Smooth muscle cell (in vitro differentiated cells): Measurements from ENCODE around the gene OTOF. TPM values are rescaled to one million over a fixed set of nuclear protein-coding genes. Genes with fewer than 3 reads are reported as not detected.
"Not testable (repeated sequence)": the region's sequence is repeated elsewhere in the genome, so short reads cannot be mapped to it uniquely, and the experiment has no call there.

ENCODE experiments used
- DNase-seq: peaks from one replicate; lab custom pipeline; 2025; ENCODE audit not compliant: unreplicated experiment; lab: John Stamatoyannopoulos, UW
- H2AFZ ChIP-seq: fragments of 200-600 bp; sonication (generic); 2 replicates; pipeline ENCODE4 v1.6.0; 2016; ENCODE audit warnings: antibody characterized with exemption, low read depth, mild to moderate bottlenecking
- H3F3A ChIP-seq: fragments of 200-600 bp; sonication (generic); 2 replicates; pipeline ENCODE4 v1.6.0; 2017; ENCODE audit warnings: antibody characterized with exemption, low read depth
- H3K27ac ChIP-seq: fragments of 200-600 bp; sonication (generic); 2 replicates; pipeline ENCODE4 v1.5.1; 2016; ENCODE audit warnings: low read depth, mild to moderate bottlenecking
- H3K27me3 ChIP-seq: fragments of 200-600 bp; sonication (generic); 2 replicates; pipeline ENCODE4 v1.6.1; 2016; ENCODE audit warnings: low read depth, mild to moderate bottlenecking
- H3K36me3 ChIP-seq: fragments of 200-600 bp; sonication (generic); 2 replicates; pipeline ENCODE4 v1.5.1; 2016; ENCODE audit warnings: low read depth
- H3K4me1 ChIP-seq: fragments of 200-600 bp; sonication (generic); 2 replicates; pipeline ENCODE4 v1.5.1; 2016; ENCODE audit warnings: low read depth
- H3K4me2 ChIP-seq: fragments of 200-600 bp; sonication (generic); 2 replicates; pipeline ENCODE4 v1.6.0; 2016; ENCODE audit warnings: mild to moderate bottlenecking
- H3K4me3 ChIP-seq: fragments of 200-600 bp; sonication (generic); 2 replicates; pipeline ENCODE4 v1.5.1; 2016; ENCODE audit warnings: mild to moderate bottlenecking
- H3K79me2 ChIP-seq: fragments of 200-600 bp; sonication (generic); 2 replicates; pipeline ENCODE4 v1.6.0; 2016; ENCODE audit warnings: low read depth, mild to moderate bottlenecking
- H3K9ac ChIP-seq: fragments of 200-600 bp; sonication (generic); 2 replicates; pipeline ENCODE4 v1.6.0; 2016; ENCODE audit warnings: low read depth
- H3K9me3 ChIP-seq: fragments of 200-600 bp; sonication (generic); replicated peaks from 2 replicates; pipeline ENCODE4 v1.5.1; 2016; ENCODE audit warnings: low read depth
- H4K20me1 ChIP-seq: fragments of 200-600 bp; sonication (generic); 2 replicates; pipeline ENCODE4 v1.6.0; 2016; ENCODE audit warnings: low read depth
- WGBS: methylation state at CpG from one replicate; pipeline ENCODE4 v1.1.7; 2016; ENCODE audit warnings: low lambda C conversion rate; 5-methylcytosine and 5-hydroxymethylcytosine counted together
- polyA plus RNA-seq: library from polyadenylated mRNA; unstranded; fragments of >200 nt; fragmentation: Nextera tagmentation; extraction: Ambion mirVana; gene quantifications from 2 replicates; pipeline ENCODE4 v1.2.1, GENCODE V29; 2016
- total RNA-seq: library from RNA; depleted of rRNA; stranded (reverse); fragments of >200 nt; gene quantifications from 2 replicates; pipeline ENCODE4 v1.2.3, GENCODE V29; 2014
- TF ChIP-seq, protein P1 (sequence below): fragments of 200-600 bp; sonication (generic); IDR thresholded peaks from 2 replicates; pipeline ENCODE4 v1.5.1; 2017; ENCODE audit warnings: borderline replicate concordance, mild to moderate bottlenecking, antibody characterized with exemption; ENCODE audit not compliant: insufficient read depth, poor library complexity, severe bottlenecking

Gene OTOF
- total and polyA plus RNA-seq, 2 experiments from 2014 or later = 0.05 TPM; not detected in 1

DNA sequence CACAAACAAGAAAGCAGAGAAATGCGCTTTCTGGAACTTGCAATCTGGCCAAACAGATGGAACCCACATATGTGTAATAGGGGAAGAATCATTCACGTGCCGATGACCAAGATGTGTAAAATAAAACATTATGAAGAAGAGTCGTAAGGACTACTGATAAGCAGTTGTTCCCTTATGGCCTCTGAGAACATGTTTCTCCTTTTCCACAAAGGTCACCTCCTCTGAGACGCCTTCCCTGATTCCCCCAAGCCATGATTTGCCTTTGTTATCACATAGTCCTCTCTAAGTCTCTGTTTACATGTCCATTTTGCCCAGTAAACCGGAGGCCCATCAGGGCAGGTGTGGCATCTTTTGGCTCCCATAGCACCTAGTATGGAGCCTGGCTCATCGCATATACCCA lies 8.0 kb downstream of the OTOF start:
- DNase-seq = no peak
- Histone ChIP-seq H3K36me3 (no peaks in the 10 kb centered on the region), H3K27me3 (no peaks in the 10 kb centered on the region), H3K9me3 (no peaks in the 10 kb centered on the region), H3K9ac (no peak overlapping the region), H3K27ac (no peak overlapping the region), H3F3A (no peaks in the 10 kb centered on the region), H3K4me2 (no peak overlapping the region), H3K79me2 (no peaks in the 10 kb centered on the region), H3K4me1 (no peaks in the 10 kb centered on the region), H2AFZ (no peak overlapping the region), H4K20me1 (no peaks in the 10 kb centered on the region), H3K4me3 (no peak overlapping the region)
- TF ChIP-seq, protein P1, sequence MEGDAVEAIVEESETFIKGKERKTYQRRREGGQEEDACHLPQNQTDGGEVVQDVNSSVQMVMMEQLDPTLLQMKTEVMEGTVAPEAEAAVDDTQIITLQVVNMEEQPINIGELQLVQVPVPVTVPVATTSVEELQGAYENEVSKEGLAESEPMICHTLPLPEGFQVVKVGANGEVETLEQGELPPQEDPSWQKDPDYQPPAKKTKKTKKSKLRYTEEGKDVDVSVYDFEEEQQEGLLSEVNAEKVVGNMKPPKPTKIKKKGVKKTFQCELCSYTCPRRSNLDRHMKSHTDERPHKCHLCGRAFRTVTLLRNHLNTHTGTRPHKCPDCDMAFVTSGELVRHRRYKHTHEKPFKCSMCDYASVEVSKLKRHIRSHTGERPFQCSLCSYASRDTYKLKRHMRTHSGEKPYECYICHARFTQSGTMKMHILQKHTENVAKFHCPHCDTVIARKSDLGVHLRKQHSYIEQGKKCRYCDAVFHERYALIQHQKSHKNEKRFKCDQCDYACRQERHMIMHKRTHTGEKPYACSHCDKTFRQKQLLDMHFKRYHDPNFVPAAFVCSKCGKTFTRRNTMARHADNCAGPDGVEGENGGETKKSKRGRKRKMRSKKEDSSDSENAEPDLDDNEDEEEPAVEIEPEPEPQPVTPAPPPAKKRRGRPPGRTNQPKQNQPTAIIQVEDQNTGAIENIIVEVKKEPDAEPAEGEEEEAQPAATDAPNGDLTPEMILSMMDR = no peak
- 93% methylated on average over 7 of the region's 7 CpGs for WGBS

DNA sequence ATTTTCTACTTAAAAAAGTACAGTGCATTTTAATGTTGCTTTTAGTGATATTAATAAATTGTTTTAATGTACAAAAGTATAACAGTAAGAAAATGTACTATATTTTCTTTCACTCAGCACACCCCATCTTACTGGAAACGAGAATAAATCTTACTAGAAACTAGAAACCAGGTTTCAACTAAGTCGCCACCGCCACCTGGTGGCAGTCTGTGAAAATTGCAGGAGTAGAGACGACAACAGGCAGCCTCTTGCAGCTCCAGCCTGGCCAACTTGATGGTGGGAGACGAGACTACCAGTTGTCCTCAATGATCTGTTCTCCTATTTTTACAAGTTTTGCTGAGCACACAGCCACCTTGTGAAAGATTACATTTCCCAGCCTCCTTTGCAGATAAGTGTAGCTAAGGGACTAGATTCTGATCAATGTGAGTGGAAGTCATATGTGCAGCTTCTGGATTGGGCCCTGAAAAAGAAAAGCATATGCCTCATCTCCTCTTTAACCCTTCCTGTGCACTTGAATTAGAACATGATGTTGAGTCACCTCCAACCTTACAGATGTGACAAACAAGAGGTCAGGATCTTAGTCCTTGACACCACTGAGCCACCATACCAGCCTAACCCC lies 8.7 kb downstream of the OTOF start:
- Histone ChIP-seq H3K9ac (no peak overlapping the region), H3K36me3 (no peaks in the 10 kb centered on the region), H3F3A (no peaks in the 10 kb centered on the region), H3K79me2 (no peaks in the 10 kb centered on the region), H2AFZ (no peak overlapping the region), H3K4me3 (no peak overlapping the region), H3K9me3 (no peaks in the 10 kb centered on the region), H4K20me1 (no peaks in the 10 kb centered on the region), H3K27me3 (no peaks in the 10 kb centered on the region), H3K4me2 (no peak overlapping the region), H3K27ac (no peak overlapping the region), H3K4me1 (no peaks in the 10 kb centered on the region)
- no peak for DNase-seq
- WGBS = 20% methylated on average over 5 of the region's 5 CpGs
- TF ChIP-seq, protein P1 = peak; percentile 77

DNA sequence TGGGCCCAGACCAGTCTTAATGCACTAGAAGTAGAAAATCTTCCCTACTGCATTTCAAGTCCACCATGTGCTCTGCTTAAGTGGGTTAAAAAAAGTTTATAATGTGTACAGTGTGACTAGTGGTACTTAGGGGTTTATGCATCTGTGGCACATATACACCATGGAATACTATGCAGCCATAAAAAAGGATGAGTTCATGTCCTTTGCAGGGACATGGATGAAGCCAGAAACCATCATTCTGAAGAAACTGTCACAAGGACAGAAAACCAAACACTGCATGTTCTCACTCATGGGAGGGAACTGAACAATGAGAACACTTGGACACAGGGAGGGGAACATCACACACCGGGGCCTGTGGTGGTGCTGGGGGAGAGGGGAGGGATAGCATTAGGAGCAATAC lies 9.4 kb downstream of the OTOF start:
- not testable (repeated sequence) for H3K27ac ChIP-seq, H3K79me2 ChIP-seq
- WGBS = 100% methylated on average over 1 of the region's 1 CpG

DNA sequence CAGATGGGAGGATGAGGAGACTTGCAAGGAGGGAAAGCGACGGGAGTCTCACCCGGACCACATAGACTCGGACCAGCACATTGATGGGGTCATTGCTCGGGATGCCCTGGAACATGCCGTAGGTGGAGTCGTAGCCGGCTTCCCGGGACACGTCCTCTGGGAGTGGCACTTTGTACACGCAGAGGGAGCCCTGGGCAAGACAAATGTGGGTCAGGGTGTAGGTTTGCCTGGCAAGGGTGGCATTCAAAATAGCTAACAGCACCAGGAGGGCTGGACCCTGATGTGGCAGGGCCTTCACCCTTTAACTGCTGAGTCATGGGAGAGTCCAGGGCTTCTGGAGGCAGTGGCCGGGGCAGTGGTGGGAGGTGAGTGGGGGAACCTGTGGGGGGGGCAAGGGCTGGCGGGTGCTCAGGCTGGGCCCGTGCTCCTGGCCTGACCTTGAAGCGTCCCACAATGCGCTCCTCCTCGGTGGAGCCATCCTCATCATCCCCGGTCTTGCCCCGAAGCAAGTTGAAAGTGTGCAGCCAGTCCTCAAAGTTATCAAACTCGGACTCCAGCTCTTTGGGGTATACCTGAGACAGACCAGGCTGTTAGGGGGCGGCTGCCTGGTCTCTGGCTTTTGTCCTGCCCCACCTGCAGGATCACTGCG lies 11.1 kb downstream of the OTOF start:
- no peaks in the 10 kb centered on the region for H3K4me1 ChIP-seq
- no peaks in the 10 kb centered on the region for H3K9me3 ChIP-seq
- no peak overlapping the region for H3K4me3 ChIP-seq
- H2AFZ ChIP-seq = no peak overlapping the region
- no peaks in the 10 kb centered on the region for H3K79me2 ChIP-seq
- WGBS = 92% methylated on average over 18 of the region's 22 CpGs
- no peaks in the 10 kb centered on the region for H4K20me1 ChIP-seq
- H3K27me3 ChIP-seq = no peaks in the 10 kb centered on the region
- TF ChIP-seq, protein P1 = no peak
- no peak overlapping the region for H3K27ac ChIP-seq
- no peak overlapping the region for H3K9ac ChIP-seq
- H3K4me2 ChIP-seq = no peak overlapping the region
- DNase-seq = no peak
- no peaks in the 10 kb centered on the region for H3K36me3 ChIP-seq
- no peaks in the 10 kb centered on the region for H3F3A ChIP-seq

More for the DNA sequence above, 9.4 kb downstream of the OTOF start:
- H3K4me2 ChIP-seq, H3K27me3 ChIP-seq, H3K36me3 ChIP-seq, H4K20me1 ChIP-seq, H2AFZ ChIP-seq, H3K9me3 ChIP-seq, H3F3A ChIP-seq, H3K9ac ChIP-seq, DNase-seq, H3K4me3 ChIP-seq, H3K4me1 ChIP-seq: not testable (repeated sequence)
